Measurements from ENCODE around the gene TBATA. TPM values are rescaled to one million over a fixed set of nuclear protein-coding genes. Genes with fewer than 3 reads are reported as not detected.

The TBATA gene
- total RNA-seq, 1 donor from 2014 or later: not detected

- no peak for TF ChIP-seq CTCF (IDR thresholded peaks at IDR 0.05; ENCODE audit: insufficient read depth, low read length, poor library complexity, severe bottlenecking)
- no peaks in the 10 kb centered on the region for H3K27me3 ChIP-seq (ENCODE audit: control insufficient read depth, insufficient read depth, low read length)
Observed at GRCh38 chr10:70806841-70807240, 21.7 kb upstream of the TBATA start.

DNA sequence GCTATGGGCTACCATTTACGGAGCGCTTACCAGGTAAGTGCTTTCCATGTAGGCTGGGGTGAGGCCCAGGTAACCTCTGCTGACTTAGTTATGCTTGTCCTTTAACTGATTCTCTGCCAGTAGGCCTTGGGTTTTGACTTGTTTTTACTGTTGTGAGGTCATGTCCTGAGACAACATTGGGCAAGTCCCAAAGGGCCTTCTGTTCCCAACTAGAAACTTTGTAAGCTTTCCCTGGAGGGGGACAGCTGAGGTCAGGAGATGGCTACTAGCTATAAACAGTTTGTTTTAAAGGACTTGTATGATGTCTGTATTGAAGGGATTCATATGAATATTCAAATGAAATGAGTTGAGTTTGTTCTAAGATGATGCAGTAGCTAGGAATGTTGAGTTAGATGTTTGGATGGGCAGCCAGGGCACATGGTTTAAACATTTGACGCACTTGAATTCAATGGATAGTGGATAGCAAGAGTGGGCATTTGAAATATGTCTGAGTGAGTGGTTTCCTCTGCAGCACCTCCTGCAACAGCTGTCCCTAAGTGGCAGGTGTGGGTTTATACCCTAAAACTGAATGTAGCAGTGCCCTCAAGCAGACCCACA is 20.5 kb upstream of the TBATA start:
- H3K36me3 ChIP-seq (ENCODE audit: control insufficient read depth, insufficient read depth, low read length): no peaks in the 10 kb centered on the region
- H3K4me3 ChIP-seq (ENCODE audit: low read depth, low read length): no peak overlapping the region
- no peak for DNase-seq (ENCODE audit: low read depth)
- no peaks in the 10 kb centered on the region for H3K27me3 ChIP-seq (ENCODE audit: control insufficient read depth, insufficient read depth, low read length)
- no peak for TF ChIP-seq CTCF (IDR thresholded peaks at IDR 0.05; ENCODE audit: insufficient read depth, low read length, poor library complexity, severe bottlenecking)

More at GRCh38 chr10:70806841-70807240, 21.7 kb upstream of the TBATA start:
- Histone ChIP-seq H3K36me3 (ENCODE audit: control insufficient read depth, insufficient read depth, low read length) (no peaks in the 10 kb centered on the region), H3K4me3 (ENCODE audit: low read depth, low read length) (no peak overlapping the region)
- no peak for DNase-seq (ENCODE audit: low read depth)

GRCh38 chr10:70804421-70804808 is 19.2 kb upstream of the TBATA start:
- no peak overlapping the region for H3K4me3 ChIP-seq (ENCODE audit: low read depth, low read length)
- no peak for TF ChIP-seq CTCF (IDR thresholded peaks at IDR 0.05; ENCODE audit: insufficient read depth, low read length, poor library complexity, severe bottlenecking)
- peak; percentile 51 for DNase-seq (ENCODE audit: low read depth)
- no peaks in the 10 kb centered on the region for H3K27me3 ChIP-seq (ENCODE audit: control insufficient read depth, insufficient read depth, low read length)
- no peaks in the 10 kb centered on the region for H3K36me3 ChIP-seq (ENCODE audit: control insufficient read depth, insufficient read depth, low read length)

- no peaks in the 10 kb centered on the region for H3K27me3 ChIP-seq (ENCODE audit: control insufficient read depth, insufficient read depth, low read length)
- DNase-seq (ENCODE audit: low read depth): peak; percentile 35
- no peaks in the 10 kb centered on the region for H3K36me3 ChIP-seq (ENCODE audit: control insufficient read depth, insufficient read depth, low read length)
- no peak for TF ChIP-seq CTCF (IDR thresholded peaks at IDR 0.05; ENCODE audit: insufficient read depth, low read length, poor library complexity, severe bottlenecking)
- H3K4me3 ChIP-seq (ENCODE audit: low read depth, low read length): no peak overlapping the region
Observed at GRCh38 chr10:70803775-70804420, 18.7 kb upstream of the TBATA start.

DNA sequence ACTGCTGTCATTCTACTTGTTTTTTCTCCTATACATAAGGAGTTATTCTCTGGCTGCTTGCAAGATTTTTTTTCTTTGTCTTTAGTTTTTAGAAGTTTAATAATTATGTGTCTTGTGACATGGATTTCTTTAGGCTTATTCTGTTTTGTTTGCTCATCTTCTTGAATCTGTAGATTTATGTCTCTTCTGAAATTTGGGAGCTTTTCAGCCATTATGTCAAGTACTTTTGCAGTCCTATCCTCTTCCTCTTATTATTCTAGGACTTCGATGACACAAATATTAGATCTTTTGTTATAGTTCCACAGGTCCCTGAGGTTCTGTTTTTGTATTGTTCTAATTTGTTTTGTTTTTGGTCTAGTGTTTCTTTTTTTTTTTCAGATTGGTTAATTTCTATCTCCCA is 16.7 kb upstream of the TBATA start:
- no peaks in the 10 kb centered on the region for H3K27me3 ChIP-seq (ENCODE audit: control insufficient read depth, insufficient read depth, low read length)

More for the DNA sequence above, 16.7 kb upstream of the TBATA start:
- no peak for DNase-seq (ENCODE audit: low read depth)
- no peak overlapping the region for H3K4me3 ChIP-seq (ENCODE audit: low read depth, low read length)
- no peak for TF ChIP-seq CTCF (IDR thresholded peaks at IDR 0.05; ENCODE audit: insufficient read depth, low read length, poor library complexity, severe bottlenecking)
- no peaks in the 10 kb centered on the region for H3K36me3 ChIP-seq (ENCODE audit: control insufficient read depth, insufficient read depth, low read length)

Measured in kidney epithelial cell (primary cell).